Measurements from ENCODE around the gene HLA-DPB1. TPM values are rescaled to one million over a fixed set of nuclear protein-coding genes. Genes with fewer than 3 reads are reported as not detected.

The HLA-DPB1 gene
- total RNA-seq, 1 donor = 9.1 TPM

- TF ChIP-seq CTCF (IDR thresholded peaks at IDR 0.05; ENCODE audit: insufficient read depth, low read depth, low read length) = no peak
- no peak for DNase-seq (ENCODE audit: low read depth)
- no peak overlapping the region for H3K4me3 ChIP-seq (ENCODE audit: low read depth, low read length)
Measured at GRCh38 chr6:33071569-33071968, 4.2 kb upstream of the HLA-DPB1 start.

GRCh38 chr6:33072508-33073100 lies 3.2 kb upstream of the HLA-DPB1 start:
- H3K4me3 ChIP-seq (ENCODE audit: low read depth, low read length) = no peak overlapping the region
- TF ChIP-seq CTCF (IDR thresholded peaks at IDR 0.05; ENCODE audit: insufficient read depth, low read depth, low read length) = no peak
- no peak for DNase-seq (ENCODE audit: low read depth)

- H3K4me3 ChIP-seq (ENCODE audit: low read depth, low read length) = no peak within 1 kb of the TSS
- peak; percentile 23 for DNase-seq (ENCODE audit: low read depth)
- no peak for TF ChIP-seq CTCF (IDR thresholded peaks at IDR 0.05; ENCODE audit: insufficient read depth, low read depth, low read length)
Measured at GRCh38 chr6:33073431-33073871, 2.3 kb upstream of the HLA-DPB1 start, which contains the start of gene HLA-DPA1. Gene HLA-DPA1 (minus strand): TSS chr6:33073649.

- H3K4me3 ChIP-seq (ENCODE audit: low read depth, low read length) = no peak overlapping the region
- TF ChIP-seq CTCF (IDR thresholded peaks at IDR 0.05; ENCODE audit: insufficient read depth, low read depth, low read length) = no peak
- DNase-seq (ENCODE audit: low read depth) = no peak
Measured at GRCh38 chr6:33075208-33075567, 602 bp upstream of the HLA-DPB1 start.

GRCh38 chr6:33076406-33076934 lies 680 bp downstream of the HLA-DPB1 start:
- no peak overlapping the region for H3K4me3 ChIP-seq (ENCODE audit: low read depth, low read length)
- DNase-seq (ENCODE audit: low read depth) = no peak
- TF ChIP-seq CTCF (IDR thresholded peaks at IDR 0.05; ENCODE audit: insufficient read depth, low read depth, low read length) = no peak

- no peak for TF ChIP-seq CTCF (IDR thresholded peaks at IDR 0.05; ENCODE audit: insufficient read depth, low read depth, low read length)
- no peak for DNase-seq (ENCODE audit: low read depth)
- no peak overlapping the region for H3K4me3 ChIP-seq (ENCODE audit: low read depth, low read length)
Measured at GRCh38 chr6:33077908-33078307, 2.1 kb downstream of the HLA-DPB1 start.

GRCh38 chr6:33078442-33078841 lies 2.7 kb downstream of the HLA-DPB1 start:
- H3K4me3 ChIP-seq (ENCODE audit: low read depth, low read length) = no peak overlapping the region
- DNase-seq (ENCODE audit: low read depth) = no peak
- no peak for TF ChIP-seq CTCF (IDR thresholded peaks at IDR 0.05; ENCODE audit: insufficient read depth, low read depth, low read length)
